Progenitor cell of endocrine pancreas (in vitro differentiated cells): ENCODE results near the gene SEMA7A. TPM values are rescaled to one million over a fixed set of nuclear protein-coding genes. Genes with fewer than 3 reads are reported as not detected.

Source experiments
- DNase-seq: peaks from one replicate; pipeline ENCODE4 v3.0.0; 2021; ENCODE audit warnings: low spot score; ENCODE audit not compliant: unreplicated experiment
- H3K27ac Mint-ChIP-seq: 2 replicates; pipeline ENCODE4 v1.8.0; 2021; ENCODE audit warnings: mild to moderate bottlenecking, moderate library complexity, mixed read lengths
- H3K27me3 Mint-ChIP-seq: 2 replicates; pipeline ENCODE4 v1.8.0; 2021; ENCODE audit warnings: mixed read lengths
- H3K36me3 Mint-ChIP-seq: 2 replicates; pipeline ENCODE4 v1.8.0; 2022; ENCODE audit warnings: mixed read lengths; ENCODE audit not compliant: insufficient read depth
- H3K4me1 Mint-ChIP-seq: 2 replicates; pipeline ENCODE4 v1.8.0; 2021; ENCODE audit warnings: low read depth, mixed read lengths
- H3K4me3 Mint-ChIP-seq: 2 replicates; pipeline ENCODE4 v1.8.0; 2021; ENCODE audit warnings: low read depth, mild to moderate bottlenecking, moderate library complexity, mixed read lengths
- H3K9me3 Mint-ChIP-seq: 2 replicates; pipeline ENCODE4 v1.8.0; 2021; ENCODE audit warnings: low read depth, mixed read lengths
- CTCF ChIP-seq: fragments of 200-600 bp; sonication (generic); IDR thresholded peaks from one replicate; pipeline ENCODE4 v1.5.0; 2021; ENCODE audit warnings: antibody characterized with exemption, mild to moderate bottlenecking; ENCODE audit not compliant: unreplicated experiment
- total RNA-seq: library from RNA; stranded (reverse); gene quantifications from 2 replicates; pipeline ENCODE4 v1.2.1, GENCODE V29; 2021

Gene SEMA7A
- total RNA-seq, 1 donor from 2014 or later, result 1.9 TPM

GRCh38 chr15:74453925-74454763, 20.4 kb upstream of the SEMA7A start:
- Mint-ChIP-seq H3K9me3 (no peaks in the 10 kb centered on the region), H3K27me3 (no peaks in the 10 kb centered on the region), H3K4me1 (no peaks in the 10 kb centered on the region), H3K36me3 (peaks cover 24% of the 10 kb centered on the region), H3K4me3 (no peak overlapping the region), H3K27ac (no peak overlapping the region)
- no peak for DNase-seq
- TF ChIP-seq CTCF, result no peak

GRCh38 chr15:74451861-74452835, 18.4 kb upstream of the SEMA7A start:
- no peaks in the 10 kb centered on the region for H3K4me1 Mint-ChIP-seq
- H3K27ac Mint-ChIP-seq, result no peak overlapping the region
- H3K36me3 Mint-ChIP-seq, result peaks cover 29% of the 10 kb centered on the region
- no peak overlapping the region for H3K4me3 Mint-ChIP-seq
- no peak for TF ChIP-seq CTCF
- no peak for DNase-seq
- H3K9me3 Mint-ChIP-seq, result no peaks in the 10 kb centered on the region
- no peaks in the 10 kb centered on the region for H3K27me3 Mint-ChIP-seq

- Mint-ChIP-seq H3K27me3 (no peaks in the 10 kb centered on the region), H3K4me3 (no peak overlapping the region), H3K9me3 (no peaks in the 10 kb centered on the region), H3K27ac (no peak overlapping the region), H3K36me3 (peaks cover 30% of the 10 kb centered on the region), H3K4me1 (no peaks in the 10 kb centered on the region)
- DNase-seq, result no peak
- no peak for TF ChIP-seq CTCF
These were observed 17.6 kb upstream of the SEMA7A start for GRCh38 chr15:74451322-74451721.

GRCh38 chr15:74449643-74450205, 16.0 kb upstream of the SEMA7A start:
- Mint-ChIP-seq H3K9me3 (no peaks in the 10 kb centered on the region), H3K36me3 (peaks cover 29% of the 10 kb centered on the region), H3K27me3 (no peaks in the 10 kb centered on the region), H3K4me3 (no peak overlapping the region), H3K27ac (no peak overlapping the region), H3K4me1 (no peaks in the 10 kb centered on the region)
- no peak for TF ChIP-seq CTCF
- DNase-seq, result no peak

- Mint-ChIP-seq H3K27me3 (no peaks in the 10 kb centered on the region), H3K4me3 (no peak overlapping the region), H3K36me3 (peaks cover 28% of the 10 kb centered on the region), H3K27ac (no peak overlapping the region), H3K9me3 (no peaks in the 10 kb centered on the region), H3K4me1 (no peaks in the 10 kb centered on the region)
- no peak for TF ChIP-seq CTCF
- no peak for DNase-seq
These were observed 15.3 kb upstream of the SEMA7A start for GRCh38 chr15:74449095-74449494.
